Measurements from ENCODE around the gene SH3PXD2A. TPM values are rescaled to one million over a fixed set of nuclear protein-coding genes. Genes with fewer than 3 reads are reported as not detected.

Gene SH3PXD2A
- total RNA-seq, 1 donor, result 3.1 TPM

DNA sequence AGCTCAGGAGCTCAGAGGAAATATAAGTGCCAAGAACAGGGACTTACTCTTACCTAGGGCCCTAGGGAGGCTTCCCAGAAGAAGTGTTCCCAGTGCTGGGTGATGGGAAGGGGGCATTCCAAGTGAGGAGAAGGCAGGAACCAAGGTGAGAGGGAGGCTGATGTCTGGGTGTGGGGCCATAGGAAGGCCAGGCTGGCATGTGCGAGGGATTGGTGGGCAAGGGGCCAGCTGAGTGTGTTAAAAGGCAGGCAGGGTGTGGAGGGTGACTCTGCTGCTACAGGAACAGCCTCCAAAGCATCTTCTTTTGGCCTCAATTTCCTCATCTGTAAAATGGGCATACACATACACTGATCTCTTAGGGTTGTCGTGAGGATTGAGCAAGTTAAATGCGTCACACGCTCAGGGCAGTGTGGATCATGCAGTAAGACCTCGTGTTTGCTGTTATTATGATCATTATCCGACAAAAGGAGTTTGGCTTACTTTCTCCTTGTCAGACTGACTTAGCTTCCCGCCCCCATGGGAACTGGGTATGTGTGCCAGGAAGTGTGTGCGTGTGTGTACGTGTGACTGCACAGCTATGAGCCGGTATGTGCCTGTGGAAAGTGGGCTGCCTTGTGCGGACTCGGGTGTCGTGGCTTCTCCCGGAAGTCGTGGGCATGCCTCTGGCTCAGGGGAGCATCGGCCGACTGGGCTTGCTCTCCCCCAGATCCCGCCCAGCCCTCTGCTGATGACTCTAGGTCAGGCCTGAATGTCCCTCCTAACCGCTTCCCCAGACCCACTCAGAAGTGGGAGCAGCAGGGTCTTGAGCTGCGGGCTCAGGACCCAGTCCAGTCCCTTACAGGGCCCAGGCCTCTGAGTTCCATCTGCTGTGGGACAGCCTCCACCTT lies 302.3 kb downstream of the SH3PXD2A start:
- Histone ChIP-seq H3K4me3 (ENCODE audit: low read length) (no peak overlapping the region), H3K9me3 (ENCODE audit: low read depth, low read length) (no peaks in the 10 kb centered on the region), H3K4me1 (ENCODE audit: insufficient read depth, low read length) (peaks cover 17% of the 10 kb centered on the region), H3K27me3 (ENCODE audit: insufficient read depth, low read length) (peaks cover 12% of the 10 kb centered on the region)

DNA sequence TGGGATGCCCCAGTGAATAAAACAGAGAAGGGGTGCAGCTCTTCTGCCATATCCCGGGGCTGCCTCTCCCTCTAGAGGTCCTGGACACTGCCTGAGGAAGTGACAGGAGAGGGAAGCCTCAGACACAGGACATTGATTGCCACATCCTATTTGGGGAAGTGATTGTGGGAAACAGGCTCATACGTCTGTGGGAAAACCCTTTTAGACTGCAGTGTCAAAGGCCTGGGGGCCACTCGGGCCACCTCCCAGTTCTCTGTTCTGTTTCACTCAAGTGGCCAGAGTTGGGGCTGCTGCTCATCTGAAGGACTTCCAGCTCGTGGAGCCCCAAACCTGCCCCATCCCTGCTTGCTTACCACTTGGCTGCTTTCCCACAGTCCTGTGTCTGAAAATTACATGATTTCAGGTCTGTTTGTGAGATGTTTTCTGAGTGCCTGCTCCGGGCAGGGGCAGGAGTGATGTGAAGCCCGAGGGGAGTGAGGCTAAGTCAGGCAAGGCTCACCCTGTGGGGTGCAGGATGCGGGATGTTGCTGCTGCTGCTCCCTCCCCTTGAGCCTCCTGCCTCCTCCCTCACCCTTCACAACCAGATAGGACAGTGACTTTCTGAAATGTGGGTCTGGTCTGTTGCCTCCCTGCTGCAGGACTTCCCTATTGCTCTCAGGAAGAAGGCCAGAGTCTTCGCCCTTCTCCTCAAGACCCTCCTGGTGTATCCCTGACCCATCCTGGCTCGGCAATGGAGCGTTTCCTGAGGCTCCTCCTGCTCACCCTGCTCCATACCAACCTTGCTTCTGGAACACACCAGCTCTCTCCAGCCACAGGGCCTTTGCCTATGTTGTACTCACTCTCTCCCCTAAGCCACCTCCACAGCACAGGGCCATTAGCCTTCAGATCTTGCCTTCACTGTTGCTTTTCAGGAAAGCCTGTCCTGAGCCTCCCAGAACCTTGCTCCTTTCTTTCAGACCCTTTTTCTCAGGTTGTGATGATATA lies 303.5 kb downstream of the SH3PXD2A start:
- peaks cover 12% of the 10 kb centered on the region for H3K27me3 ChIP-seq (ENCODE audit: insufficient read depth, low read length)
- H3K9me3 ChIP-seq (ENCODE audit: low read depth, low read length), result no peaks in the 10 kb centered on the region
- peaks cover 17% of the 10 kb centered on the region for H3K4me1 ChIP-seq (ENCODE audit: insufficient read depth, low read length)
- H3K4me3 ChIP-seq (ENCODE audit: low read length), result no peak overlapping the region

- Histone ChIP-seq H3K4me3 (ENCODE audit: low read length) (no peak overlapping the region), H3K4me1 (ENCODE audit: insufficient read depth, low read length) (peaks cover 17% of the 10 kb centered on the region), H3K27me3 (ENCODE audit: insufficient read depth, low read length) (peaks cover 7% of the 10 kb centered on the region), H3K9me3 (ENCODE audit: low read depth, low read length) (no peaks in the 10 kb centered on the region)
These were observed 305.1 kb downstream of the SH3PXD2A start for GRCh38 chr10:103550229-103550628.

GRCh38 chr10:103549349-103549685 lies 306.1 kb downstream of the SH3PXD2A start:
- Histone ChIP-seq H3K27me3 (ENCODE audit: insufficient read depth, low read length) (peaks cover 3% of the 10 kb centered on the region), H3K4me1 (ENCODE audit: insufficient read depth, low read length) (peaks cover 12% of the 10 kb centered on the region), H3K9me3 (ENCODE audit: low read depth, low read length) (no peaks in the 10 kb centered on the region), H3K4me3 (ENCODE audit: low read length) (no peak overlapping the region)

DNA sequence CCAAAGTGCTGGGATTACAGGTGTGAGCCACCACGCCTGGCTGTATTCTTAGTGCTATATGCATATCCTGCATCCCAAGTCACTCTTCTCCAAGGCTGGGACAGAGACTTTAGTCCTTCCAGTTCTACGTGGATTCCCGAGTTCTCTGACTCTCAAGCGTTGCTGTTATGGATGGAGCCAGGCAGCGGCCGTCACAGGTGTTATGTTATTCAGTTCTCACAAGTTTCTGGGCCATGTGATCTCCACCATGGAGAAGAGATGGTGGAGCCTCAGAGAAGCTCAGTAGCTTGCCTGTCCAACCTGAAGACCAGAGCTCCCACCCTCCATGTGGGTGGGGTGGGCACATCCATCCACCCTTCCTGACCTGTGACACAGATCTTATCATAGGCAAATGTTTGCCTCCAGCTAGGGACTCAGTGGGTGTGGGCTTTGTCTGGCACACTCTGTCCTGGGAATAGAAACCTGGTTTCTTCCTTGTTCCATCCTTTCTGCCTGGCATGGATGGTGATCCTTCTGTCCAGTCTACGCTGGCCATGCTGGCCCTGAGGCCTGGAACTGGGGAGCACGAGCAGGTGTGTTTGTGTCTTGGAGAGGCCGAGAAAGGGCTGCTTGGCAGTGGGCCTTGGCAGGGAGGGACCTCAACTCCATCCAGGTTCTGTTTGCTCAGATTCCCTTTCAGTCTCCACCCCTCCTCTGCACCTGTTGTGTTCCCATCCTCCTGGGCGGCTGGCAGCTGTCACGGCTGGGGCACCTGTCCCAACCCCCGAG lies 306.6 kb downstream of the SH3PXD2A start:
- H3K27me3 ChIP-seq (ENCODE audit: insufficient read depth, low read length), result no peaks in the 10 kb centered on the region
- H3K9me3 ChIP-seq (ENCODE audit: low read depth, low read length), result no peaks in the 10 kb centered on the region
- peaks cover 12% of the 10 kb centered on the region for H3K4me1 ChIP-seq (ENCODE audit: insufficient read depth, low read length)
- no peak overlapping the region for H3K4me3 ChIP-seq (ENCODE audit: low read length)

DNA sequence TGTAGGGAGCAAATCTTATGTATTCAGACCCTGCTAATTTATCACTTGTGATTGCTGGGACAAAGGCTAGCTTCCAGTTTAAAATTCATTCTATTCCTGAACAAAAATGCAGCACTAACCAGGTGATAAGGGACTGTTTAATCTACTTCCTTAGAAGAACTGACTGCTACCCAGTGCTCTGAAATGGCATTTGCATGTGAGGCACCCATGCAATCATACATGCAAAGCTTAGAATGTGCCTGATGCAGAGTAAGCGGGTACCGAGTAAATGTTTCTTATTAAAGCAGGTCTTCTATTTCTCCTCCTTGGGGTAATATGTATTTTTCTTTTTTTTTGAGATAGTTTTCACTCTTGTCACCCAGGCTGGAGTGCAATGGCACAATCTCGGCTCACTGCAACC lies 307.4 kb downstream of the SH3PXD2A start:
- H3K4me3 ChIP-seq (ENCODE audit: low read length), result no peak overlapping the region
- no peaks in the 10 kb centered on the region for H3K27me3 ChIP-seq (ENCODE audit: insufficient read depth, low read length)
- H3K4me1 ChIP-seq (ENCODE audit: insufficient read depth, low read length), result peaks cover 16% of the 10 kb centered on the region
- no peaks in the 10 kb centered on the region for H3K9me3 ChIP-seq (ENCODE audit: low read depth, low read length)

GRCh38 chr10:103547391-103547946 lies 307.9 kb downstream of the SH3PXD2A start:
- Histone ChIP-seq H3K27me3 (ENCODE audit: insufficient read depth, low read length) (no peaks in the 10 kb centered on the region), H3K9me3 (ENCODE audit: low read depth, low read length) (no peaks in the 10 kb centered on the region), H3K4me1 (ENCODE audit: insufficient read depth, low read length) (peaks cover 19% of the 10 kb centered on the region), H3K4me3 (ENCODE audit: low read length) (no peak overlapping the region)

- H3K27me3 ChIP-seq (ENCODE audit: insufficient read depth, low read length), result no peaks in the 10 kb centered on the region
- H3K4me1 ChIP-seq (ENCODE audit: insufficient read depth, low read length), result peaks cover 11% of the 10 kb centered on the region
- H3K9me3 ChIP-seq (ENCODE audit: low read depth, low read length), result no peaks in the 10 kb centered on the region
- H3K4me3 ChIP-seq (ENCODE audit: low read length), result no peak overlapping the region
These were observed 309.0 kb downstream of the SH3PXD2A start for GRCh38 chr10:103546401-103546800.

DNA sequence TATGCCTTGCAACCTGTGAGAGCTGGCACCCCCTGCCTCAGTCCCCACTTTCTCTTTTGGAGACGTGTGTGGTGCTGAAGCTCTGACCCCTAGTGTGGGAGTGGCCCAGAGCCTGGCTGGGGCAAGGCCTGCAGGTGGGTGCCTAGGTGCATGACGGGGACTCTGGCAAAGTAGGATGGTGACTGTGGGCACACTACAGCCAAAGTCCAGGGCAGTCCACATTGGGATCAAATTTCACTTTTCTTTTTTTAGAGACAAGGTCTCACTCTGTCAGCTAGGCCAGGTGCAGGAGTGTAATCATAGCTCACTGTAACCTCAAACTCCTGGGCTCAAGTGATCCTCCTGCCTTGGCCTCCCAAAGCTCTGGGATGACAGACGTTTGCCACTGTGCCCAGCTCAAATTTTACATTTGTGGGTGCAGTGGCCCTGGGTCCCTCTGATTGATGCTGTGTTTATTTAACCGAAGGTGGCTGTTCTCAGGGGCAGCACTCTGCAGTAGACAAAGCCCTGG lies 309.6 kb downstream of the SH3PXD2A start:
- H3K9me3 ChIP-seq (ENCODE audit: low read depth, low read length), result no peaks in the 10 kb centered on the region
- no peak overlapping the region for H3K4me3 ChIP-seq (ENCODE audit: low read length)
- no peaks in the 10 kb centered on the region for H3K27me3 ChIP-seq (ENCODE audit: insufficient read depth, low read length)

GRCh38 chr10:103545366-103545765 lies 310.0 kb downstream of the SH3PXD2A start:
- no peaks in the 10 kb centered on the region for H3K27me3 ChIP-seq (ENCODE audit: insufficient read depth, low read length)
- H3K4me3 ChIP-seq (ENCODE audit: low read length), result no peak overlapping the region
- peaks cover 11% of the 10 kb centered on the region for H3K4me1 ChIP-seq (ENCODE audit: insufficient read depth, low read length)
- no peaks in the 10 kb centered on the region for H3K9me3 ChIP-seq (ENCODE audit: low read depth, low read length)

More for the DNA sequence above, 309.6 kb downstream of the SH3PXD2A start:
- H3K4me1 ChIP-seq (ENCODE audit: insufficient read depth, low read length), result peaks cover 11% of the 10 kb centered on the region

GRCh38 chr10:103544657-103545310 lies 310.6 kb downstream of the SH3PXD2A start:
- Histone ChIP-seq H3K9me3 (ENCODE audit: low read depth, low read length) (no peaks in the 10 kb centered on the region), H3K27me3 (ENCODE audit: insufficient read depth, low read length) (no peaks in the 10 kb centered on the region), H3K4me1 (ENCODE audit: insufficient read depth, low read length) (peaks cover 11% of the 10 kb centered on the region), H3K4me3 (ENCODE audit: low read length) (no peak overlapping the region)

All from mononuclear cell (primary cell).